Midbrain (tissue), 1 donor: Measurements from ENCODE around the gene ZNF428.
"Not testable (repeated sequence)": the region's sequence is repeated elsewhere in the genome, so short reads cannot be mapped to it uniquely, and the experiment has no call there.

Experiments used
- DNase-seq: peaks from one replicate; lab custom pipeline; 2025; lab: John Stamatoyannopoulos, UW

ZNF428 gene

DNA sequence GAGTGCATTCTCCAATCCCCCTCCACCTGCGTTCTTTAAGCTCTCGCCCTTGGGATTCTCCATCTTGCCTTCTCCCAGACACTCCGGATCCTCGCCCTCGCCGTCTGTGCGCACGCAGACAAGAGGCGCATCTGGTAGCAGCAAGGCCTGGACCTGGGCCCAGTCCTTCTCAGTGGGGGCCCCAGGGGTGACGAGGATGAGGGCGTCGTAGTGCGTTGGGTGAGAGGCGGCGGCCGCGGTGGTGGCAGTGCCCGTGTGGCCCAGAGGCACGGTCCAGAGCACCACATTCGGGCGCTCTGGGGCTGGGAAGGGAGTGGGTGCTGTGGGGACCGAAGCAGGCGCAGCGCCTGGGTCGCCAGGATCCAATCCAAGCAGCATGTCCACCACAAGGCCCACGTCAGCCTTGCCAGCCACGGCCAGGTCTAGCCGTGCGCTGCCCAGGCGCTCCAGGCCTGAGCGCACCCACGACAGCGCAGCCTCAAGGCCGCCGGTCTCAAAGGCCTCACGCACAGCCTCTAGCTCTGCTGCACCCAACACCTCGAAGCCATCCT is 26.6 kb downstream of the ZNF428 start:
- no peak for DNase-seq

DNA sequence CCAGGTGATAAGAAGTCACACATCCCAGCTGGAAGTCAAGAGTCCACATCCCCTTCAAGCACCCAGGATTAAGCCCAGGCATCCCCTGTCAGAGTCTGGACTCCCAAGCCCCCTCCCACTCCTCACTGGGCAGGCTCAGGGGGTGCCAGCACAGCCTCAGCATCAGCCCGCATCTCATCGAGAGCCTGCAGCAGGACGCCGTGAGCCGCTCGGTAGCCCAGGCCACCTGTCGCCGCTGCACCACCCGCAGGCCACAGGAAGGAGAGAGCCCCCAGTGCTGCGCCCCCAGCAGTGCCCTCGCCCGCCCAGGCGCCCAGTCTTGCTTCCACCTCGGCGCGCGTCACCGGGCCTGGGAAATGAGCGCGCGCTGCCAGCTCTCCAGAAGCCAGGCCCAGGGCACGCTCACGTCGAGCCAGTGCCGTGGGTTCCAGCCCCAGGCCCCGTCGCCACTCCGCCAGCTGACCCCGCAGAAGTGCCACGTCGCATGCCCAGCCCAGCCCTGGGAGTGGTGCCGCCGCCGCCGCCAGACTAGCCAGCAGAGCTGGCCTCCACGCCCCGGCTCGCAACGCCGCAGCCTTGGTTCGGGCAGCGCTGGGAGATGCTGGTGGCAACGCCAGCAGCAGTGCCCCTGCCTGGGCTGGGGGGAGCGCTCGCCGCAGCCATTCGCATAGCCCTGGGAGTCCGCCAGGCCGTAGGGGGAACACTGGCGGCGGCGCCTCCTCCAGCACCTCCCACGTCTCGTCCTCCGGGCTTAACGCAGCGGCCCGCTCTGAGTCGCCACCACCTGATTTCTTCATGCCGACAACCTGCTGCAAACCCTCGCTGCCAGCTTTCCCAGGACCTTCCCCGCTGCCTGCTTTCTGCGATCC is 27.3 kb downstream of the ZNF428 start:
- DNase-seq = no peak

DNA sequence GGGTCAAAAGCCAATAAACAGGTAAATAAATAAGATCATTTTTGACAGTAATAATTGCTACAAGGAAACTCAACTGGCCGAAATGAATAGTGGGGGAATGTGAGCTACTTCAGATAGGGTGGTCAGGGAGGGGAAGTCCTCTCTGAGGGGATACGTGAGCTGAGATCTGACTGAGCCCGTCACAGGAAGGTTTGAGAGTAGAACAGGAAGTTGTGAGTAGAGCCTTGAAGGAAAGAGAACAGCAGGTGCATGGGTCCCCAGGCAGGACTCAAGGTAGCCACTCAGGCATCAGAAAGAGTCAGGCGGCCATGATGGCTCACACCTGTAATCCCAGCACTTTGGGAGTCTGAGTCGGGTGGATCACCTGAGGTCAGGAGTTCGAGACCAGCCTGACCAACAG is 29.8 kb downstream of the ZNF428 start:
- DNase-seq = no peak

DNA sequence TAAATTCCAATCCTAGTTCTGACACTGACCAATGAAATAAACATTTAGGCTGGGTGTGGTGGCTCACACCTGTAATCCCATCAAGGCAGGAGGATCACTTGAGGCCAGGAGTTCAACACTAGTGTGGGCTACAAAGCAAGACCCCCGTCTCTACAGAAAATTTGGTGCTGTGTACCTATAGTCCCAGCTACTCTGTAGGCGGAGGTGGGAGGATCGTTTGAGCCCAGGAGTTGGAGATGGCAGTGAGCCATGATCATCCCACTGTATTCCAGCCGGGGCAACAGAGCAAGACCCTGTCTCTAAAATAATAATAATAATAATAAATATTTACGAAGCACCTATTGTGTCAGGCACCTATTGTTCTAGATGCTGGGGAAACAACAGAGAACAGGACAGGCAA is 30.2 kb downstream of the ZNF428 start:
- DNase-seq = no peak

DNA sequence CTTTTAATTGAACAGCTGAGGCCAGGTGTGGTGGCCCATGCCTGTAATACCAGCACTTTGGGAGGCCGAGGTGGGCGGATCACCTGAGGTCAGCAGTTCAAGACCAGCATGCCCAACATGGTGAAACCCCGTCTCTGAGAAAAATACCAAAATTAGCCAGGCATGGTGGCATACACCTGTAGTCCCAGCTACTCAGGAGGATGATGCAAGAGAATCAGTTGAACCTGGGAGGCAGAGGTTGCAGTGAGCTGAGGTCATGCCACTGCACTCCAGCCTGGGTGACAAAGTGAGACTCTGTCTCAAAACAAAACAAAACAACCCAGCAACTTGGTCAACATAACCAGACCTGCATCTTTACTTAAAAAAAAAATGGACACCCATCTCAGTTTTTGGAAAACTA is 32.4 kb downstream of the ZNF428 start:
- not testable (repeated sequence) for DNase-seq

DNA sequence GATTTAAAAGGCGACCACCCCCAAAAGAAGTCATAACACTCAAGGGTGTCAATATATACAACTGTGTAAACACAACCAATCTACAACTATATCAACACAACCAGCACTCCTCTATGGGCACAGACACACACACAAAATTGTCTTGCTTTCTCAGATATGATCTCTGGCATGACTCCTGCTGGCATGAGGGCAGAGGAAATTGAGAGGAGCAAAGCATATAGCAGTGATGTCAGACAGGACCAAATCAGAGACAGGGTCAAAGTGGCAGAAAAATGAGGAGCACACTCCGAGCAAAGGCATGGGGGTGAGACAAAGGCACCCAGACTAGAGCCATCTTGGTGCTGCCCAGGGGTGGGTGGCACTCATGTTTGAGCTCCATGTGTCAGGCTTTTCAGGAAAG is 33.1 kb downstream of the ZNF428 start:
- DNase-seq = no peak

DNA sequence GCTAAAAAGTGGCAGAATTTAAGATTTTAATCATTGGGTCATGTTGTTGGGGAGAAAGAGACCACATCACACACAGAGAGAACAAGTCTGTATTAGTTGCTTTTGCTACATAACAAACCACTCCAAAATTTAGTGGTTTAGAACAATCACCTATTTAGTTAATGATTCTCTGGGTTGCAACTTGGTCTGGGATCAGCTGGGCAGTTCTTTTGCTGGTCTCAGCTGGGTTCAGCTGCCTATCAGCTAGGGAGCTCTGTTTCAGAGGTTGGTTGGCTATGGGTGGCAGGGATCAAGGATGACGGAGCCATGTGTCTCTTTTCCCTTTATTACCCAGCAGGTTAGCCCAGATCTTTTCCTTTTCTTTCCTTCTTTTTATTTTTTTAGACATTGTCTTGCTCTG is 34.9 kb downstream of the ZNF428 start:
- no peak for DNase-seq

DNA sequence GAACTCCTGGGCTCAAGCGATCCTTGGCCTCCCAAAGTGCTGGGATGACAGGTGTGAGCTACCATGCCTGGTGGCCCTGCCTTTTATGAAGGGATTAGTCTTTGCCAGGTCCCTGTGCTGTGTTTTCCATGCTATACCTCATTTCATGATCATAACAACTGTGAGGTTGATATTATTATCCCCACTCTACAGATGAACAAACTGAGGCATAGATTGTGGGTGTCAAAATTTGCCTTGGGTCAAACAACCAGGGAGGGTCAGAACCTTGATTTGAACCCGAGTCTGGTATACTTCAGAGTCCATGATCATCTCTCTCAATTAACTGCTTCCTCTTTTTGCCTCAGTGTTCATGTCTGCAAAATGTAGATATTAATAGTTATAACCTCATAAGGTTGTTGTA is 36.9 kb downstream of the ZNF428 start:
- DNase-seq = no peak

DNA sequence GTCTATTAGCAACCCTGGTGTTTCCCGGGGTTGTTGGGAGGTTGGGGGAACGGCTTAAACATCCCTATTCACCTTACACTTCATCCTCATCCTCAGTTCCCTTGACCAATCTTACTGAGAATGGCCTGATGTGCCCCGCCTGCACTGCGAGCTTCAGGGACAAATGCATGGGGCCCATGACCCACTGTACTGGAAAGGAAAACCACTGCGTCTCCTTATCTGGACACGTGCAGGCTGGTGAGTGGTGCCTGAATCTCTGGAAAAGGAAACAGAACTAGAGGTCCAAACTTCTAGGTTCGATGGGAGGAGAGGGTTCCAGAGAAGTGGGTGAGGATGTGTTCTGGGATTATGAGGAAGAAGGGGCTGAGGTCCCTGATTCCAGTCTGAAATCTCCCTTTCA is 38.0 kb downstream of the ZNF428 start:
- DNase-seq = no peak

DNA sequence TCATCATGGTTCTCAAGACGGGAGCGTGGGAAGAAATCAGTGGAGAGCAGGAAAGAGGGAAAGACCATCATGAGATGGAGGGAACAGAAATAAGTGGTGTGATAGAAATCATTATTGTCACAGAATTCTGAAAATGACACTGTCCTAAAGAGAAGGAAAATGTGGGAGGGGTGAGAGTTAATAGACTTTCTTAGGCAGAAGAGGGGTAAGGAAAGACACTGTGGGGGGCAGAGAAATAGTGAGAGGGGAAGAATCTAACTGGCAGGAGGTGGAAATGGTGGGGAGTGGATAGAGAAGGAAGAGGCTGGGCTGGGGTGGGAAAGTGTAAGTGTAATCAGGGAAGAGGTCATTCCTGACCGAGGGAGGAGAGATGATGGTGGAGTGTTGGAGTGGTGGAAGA is 40.6 kb downstream of the ZNF428 start:
- DNase-seq = no peak

DNA sequence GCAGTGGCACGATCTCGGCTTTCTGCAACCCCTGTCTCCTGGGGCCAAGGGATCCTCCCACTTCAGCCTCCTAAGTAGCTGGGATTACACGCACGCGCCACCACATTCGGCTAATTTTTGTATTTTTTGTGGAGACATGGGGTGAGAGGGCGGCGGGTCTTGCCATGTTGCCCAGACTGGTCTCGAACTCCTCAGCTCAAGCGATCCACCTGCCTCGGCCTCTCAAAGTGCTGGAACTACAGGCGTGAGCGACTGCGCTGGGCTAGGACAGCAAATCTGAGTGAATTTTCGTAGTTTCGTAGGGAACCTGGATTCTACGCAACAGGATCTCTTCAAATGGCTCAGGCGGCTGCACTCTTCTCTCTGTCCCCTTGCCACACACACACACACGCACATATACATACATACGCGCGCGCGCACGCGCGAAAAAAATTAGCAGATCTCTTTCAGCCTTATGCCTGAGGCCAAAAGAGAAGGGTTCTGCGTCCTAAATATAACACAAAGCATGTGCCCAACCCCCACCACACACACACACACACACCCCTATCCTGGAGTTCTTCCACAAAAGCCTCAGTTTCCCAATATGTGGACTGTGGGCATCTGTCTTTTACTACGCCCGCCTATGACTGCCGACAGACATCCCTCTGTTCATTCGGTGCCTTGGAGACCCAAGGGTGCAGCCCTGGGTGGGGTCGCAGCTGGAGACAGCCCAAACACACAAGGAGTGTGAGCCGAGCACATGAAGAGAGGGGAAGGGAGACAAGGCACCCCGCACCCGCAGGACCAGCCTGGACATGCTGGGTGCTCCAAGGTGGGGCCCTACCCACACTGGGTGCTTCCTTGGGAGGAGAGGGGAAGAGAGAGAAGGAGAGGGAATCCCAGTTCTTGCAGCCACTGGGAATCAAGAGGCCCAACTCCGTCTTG is 43.2 kb downstream of the ZNF428 start:
- DNase-seq = no peak

DNA sequence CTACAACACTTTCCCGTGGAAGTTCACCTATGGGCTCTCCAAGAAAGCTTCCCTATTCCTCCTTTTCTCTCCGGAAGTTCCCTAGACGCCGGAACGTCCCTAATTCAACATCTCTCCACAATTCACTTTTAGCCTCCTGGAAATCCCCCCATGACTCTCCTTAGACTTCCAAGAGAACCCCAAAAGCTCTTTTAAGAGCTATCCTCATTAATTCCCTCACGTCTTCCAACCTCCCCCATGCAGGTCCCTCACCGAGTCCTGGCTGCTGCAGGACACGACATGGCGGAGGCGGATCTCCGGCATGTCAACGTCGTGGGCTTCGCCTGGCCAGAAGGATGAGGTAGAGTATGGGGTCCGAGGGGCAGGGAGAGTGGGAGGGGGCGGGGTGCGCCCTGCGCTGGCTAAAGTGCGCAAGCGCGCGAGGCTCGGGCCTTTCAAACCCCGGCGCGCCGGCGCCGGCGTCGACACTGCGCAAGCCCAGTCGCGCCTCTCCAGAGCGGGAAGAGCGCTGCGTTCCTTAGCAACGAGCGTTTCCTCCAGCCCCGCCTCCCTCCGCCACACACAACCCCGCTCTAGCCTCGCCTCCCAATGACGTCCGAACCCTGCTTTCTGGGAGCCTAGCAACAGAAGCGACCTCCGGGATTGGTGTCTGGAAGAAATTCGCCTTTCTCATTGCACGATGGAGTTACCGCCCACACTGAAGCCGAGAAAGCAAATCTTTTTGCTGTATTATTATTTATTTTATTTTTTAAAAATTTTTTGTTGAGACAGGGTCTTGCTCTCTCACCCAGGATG is 44.1 kb downstream of the ZNF428 start, which contains the start of the genes PINLYP and XRCC1:
Gene PINLYP, plus strand, starts transcription at position 646 of the 795 bp plus-strand sequence. CDS start 1,391 bp downstream, outside the sequence.
Gene XRCC1, minus strand, starts transcription at position 372 of the 795 bp plus-strand sequence. Its CDS starts 69 bp downstream, at position 303.
- DNase-seq = peak; percentile 96

DNA sequence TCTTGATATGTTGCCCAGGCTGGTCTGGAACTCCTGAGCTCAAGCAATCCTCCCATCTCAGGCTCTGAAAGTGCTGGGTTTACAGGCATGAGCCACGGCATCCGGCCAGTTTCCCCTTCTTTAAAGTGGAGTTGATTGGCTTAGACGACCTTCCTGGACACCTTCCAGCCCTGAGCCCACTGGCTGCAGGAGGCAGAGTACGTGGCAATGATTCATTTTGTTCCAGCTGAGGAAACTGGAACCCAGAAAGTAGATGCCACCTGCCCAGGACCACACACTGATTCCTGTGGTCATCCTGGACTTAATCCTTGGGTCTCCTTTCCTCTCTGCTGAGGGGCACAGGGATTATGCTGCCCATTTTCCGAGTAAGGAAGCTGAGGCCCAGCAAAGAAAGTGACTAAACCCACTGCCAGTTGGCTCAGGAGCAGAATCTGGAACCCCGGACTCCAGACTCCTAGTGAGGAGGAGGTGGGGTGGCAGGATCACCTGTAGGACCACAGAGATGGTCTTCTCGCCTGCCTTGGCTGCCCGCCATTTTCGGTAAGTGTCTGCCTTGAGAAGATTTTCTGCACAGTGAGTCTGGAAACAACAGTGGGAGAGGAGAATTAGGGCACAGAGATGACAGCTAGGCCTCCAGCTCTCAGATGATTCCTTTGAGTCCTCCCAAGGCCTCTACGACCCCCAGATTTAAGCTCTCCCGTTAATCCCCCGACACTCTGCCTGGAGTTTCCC is 44.8 kb downstream of the ZNF428 start:
- DNase-seq = no peak

DNA sequence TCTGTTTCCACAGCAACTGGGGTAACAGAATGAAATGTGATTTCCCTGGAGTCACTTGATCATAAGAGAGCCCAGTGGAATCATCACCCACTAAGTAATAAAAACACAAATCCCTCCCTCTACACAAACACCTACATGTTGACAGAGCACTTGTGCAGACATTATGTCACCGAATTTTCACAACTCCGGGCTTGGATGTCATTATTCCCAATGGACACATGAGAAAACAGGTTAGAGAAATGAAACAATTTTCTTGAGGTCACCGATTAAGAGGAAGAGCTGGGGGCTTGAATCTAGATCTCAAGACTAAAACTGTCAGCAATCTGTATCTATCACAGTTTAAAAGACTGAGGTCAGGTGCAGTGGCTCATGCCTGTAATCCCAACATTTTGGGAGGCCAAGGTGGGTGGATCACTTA is 47.2 kb downstream of the ZNF428 start:
- DNase-seq = no peak

DNA sequence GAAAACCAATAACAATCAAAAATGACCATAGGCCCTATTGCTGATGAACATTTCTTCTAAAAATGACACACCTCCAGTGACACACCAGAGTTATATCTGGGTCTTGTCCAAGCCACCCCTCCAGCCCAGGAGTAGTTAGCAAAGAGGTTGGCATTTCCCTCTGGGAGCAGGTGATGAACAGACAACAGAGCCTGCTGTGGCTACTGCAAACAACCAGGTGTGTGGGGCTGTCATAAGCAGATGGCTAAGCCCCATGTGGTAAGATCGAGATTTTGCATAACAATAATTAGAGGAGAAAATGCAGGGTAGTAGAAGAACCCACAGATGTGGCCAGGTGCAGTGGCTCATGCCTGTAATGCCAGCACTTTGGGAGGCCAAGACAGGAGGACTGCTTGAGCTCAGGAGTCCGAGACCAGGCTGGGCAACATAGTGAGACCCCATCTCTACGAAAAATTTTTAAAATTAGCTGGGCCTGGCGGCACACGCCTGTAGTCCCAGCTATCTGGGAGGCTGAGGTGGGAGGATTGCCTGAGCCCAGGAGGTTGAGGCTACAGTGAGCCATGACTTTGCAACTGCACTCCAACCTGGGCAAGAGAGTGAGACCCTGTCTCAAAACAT is 49.1 kb downstream of the ZNF428 start:
- no peak for DNase-seq

DNA sequence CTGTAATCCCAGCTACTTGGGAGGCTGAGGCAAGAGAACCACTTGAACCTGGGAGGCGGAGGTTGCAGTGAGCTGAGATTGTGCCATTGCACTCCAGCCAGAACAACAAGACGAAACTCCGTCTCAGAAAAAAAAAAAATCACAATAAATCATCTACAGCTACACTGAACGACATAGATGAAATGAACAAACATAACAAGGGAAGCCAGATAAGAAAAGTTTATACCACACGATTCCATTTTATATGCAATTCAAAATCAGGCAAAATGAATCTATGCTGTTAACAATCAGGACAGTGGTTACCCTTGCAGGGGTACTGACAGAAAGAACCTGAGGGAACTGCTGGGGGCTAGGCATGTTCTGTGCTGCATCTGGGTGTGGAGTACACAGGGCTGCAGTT is 49.8 kb downstream of the ZNF428 start:
- no peak for DNase-seq

DNA sequence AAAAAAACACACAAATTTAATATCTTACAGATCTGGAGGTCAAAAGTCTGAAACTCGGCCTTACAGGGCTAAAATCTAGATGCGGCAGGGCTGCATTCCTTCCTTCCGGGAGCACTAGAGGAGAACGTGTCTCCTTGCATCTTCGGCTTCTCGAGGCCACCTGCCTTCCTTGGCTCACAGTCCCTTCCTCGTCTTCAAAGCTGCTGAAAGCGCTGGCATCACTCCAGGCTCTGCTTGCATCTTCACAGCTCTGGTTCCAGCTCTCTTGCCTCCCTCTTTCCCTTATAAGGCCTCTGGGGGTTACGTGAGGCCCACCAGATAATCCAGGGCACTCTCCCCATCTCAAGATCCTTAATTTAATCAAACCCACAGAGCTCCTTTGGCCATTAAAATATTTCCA is 54.6 kb downstream of the ZNF428 start:
- no peak for DNase-seq

DNA sequence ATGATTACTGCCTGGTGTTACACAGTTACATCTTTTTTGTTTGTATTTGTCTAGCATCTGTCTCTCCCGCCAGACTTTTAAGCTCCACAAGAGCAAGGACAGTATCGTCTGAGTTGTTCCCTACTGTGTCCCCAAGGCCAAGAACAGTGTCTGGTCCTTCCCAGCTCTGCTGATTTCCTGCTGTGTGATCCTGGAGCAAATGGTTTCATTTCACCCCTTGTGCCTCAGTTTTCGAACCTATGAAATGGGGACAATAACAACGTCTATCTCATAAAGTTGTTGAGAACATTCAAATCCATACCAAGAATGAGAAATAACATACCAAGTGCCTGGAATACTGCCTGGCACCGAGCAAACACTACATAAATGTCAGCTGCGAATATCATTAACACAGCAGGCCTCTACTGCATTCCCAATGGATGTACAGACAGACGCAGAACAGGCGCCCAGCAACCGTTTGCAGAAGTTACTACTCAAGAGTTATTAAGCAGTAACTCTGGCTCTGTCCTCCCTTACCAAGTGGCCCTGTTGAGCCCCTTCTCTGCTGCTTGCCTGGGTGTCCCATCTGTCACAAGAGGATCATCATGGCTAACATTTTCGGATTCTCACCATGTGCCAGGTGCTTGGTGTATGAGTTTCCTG is 55.5 kb downstream of the ZNF428 start:
- no peak for DNase-seq

DNA sequence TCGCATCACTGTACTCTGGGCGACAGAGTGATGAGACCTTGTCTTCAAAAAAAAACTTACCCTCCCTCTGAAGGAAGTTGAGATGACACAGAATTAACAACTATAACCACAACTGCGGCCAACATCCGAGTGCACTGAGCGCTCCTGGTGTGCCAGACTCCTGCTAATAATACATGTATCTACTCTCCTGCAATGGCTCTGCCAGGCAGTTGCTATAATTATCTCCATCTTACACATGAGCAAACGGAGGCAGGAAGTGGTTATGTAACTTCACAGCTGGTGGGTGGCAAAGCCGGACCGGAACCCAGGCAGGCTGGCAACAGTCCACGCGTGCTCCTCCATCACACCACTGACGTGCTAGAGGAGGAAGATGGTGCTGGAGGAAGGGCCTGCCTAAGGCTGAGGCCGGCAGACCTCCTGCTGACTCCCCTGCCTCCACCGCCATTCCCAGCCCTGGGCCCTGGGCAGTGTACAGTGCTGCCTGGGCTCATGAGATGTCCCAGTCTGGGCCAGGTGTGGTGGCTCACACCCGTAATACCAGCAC is 56.7 kb downstream of the ZNF428 start:
- peak; percentile 66 for DNase-seq
